ENCODE data around the gene PCDHA6.
"Not testable (repeated sequence)": the region's sequence is repeated elsewhere in the genome, so short reads cannot be mapped to it uniquely, and the experiment has no call there.

Gene PCDHA6

GRCh38 chr5:140868721-140869554 lies 41.2 kb downstream of the PCDHA6 start, which contains the start of gene PCDHA11:
Gene PCDHA11, plus strand, starts transcription at chr5:140868957. Its CDS starts 147 bp downstream, at chr5:140869104.
- no peak for DNase-seq

GRCh38 chr5:140869555-140869886 lies 41.8 kb downstream of the PCDHA6 start:
- no peak for DNase-seq

GRCh38 chr5:140870221-140871201 lies 42.8 kb downstream of the PCDHA6 start:
- DNase-seq = no peak

DNA sequence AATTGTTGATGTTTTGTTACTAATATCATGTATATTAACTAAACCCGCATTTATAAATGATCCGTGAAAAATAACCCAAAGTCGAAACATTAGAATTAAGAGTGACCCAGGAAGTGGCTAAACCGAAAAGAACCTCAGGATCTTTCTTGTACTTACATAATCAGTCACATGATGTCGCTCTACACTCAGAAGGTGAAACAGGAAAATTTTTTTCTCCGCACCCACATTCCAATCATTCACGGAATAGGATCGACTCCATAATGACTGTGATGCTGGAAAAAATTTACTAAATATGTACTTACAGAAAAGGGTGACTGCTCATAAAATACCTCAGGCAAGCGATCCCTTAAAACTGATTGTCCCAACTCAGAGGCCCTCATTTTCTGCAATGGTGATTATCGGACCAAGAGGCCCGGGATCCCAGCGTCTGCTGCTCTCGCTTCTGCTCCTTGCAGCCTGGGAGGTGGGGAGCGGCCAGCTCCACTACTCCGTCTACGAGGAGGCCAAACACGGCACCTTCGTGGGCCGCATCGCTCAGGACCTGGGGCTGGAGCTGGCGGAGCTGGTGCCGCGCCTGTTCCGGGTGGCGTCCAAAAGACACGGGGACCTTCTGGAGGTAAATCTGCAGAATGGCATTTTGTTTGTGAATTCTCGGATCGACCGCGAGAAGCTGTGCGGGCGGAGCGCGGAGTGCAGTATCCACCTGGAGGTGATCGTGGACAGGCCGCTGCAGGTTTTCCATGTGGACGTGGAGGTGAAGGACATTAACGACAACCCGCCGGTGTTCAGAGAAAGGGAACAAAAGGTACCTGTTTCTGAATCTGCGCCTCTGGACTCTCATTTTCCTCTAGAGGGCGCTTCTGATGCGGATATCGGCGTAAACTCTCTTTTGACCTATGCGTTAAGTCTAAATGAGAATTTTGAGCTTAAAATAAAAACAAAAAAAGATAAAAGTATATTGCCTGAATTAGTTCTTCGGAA lies 47.6 kb downstream of the PCDHA6 start, which contains the start of gene PCDHA12:
Gene PCDHA12 (plus strand): TSS at position 224 of the 981 bp plus-strand sequence. CDS start 165 bp downstream, at position 389.
- DNase-seq = no peak

GRCh38 chr5:140876541-140877261 lies 48.9 kb downstream of the PCDHA6 start:
- not testable (repeated sequence) for DNase-seq

DNA sequence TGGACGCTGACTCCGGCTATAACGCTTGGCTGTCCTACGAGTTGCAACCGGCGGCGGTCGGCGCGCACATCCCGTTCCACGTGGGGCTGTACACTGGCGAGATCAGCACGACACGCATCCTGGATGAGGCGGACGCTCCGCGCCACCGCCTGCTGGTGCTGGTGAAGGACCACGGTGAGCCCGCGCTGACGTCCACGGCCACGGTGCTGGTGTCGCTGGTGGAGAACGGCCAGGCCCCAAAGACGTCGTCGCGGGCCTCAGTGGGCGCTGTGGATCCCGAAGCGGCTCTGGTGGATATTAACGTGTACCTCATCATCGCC lies 49.5 kb downstream of the PCDHA6 start:
- no peak for DNase-seq
